Activated CD8-positive, alpha-beta T cell treated with anti-CD3 and anti-CD28 coated beads, Interleukin-2, amount 10 ng/mL, durations not matched to agents 7 days and 5 days (primary cell): ENCODE results near the gene A3GALT2. TPM values are rescaled to one million over a fixed set of nuclear protein-coding genes. Genes with fewer than 3 reads are reported as not detected.

ENCODE experiments used
- microRNA-seq: library from miRNA; unstranded; fragments of <30 nt; microRNA quantifications from one replicate; pipeline ENCODE4 v1.2.0, GENCODE V29; 2022
- total RNA-seq, 2 experiments: library from RNA; stranded (reverse); gene quantifications; one replicate each; pipeline ENCODE4 v1.2.3, GENCODE V29; 2021

A3GALT2 gene
- total RNA-seq, 2 experiments from 2014 or later = not detected

Small RNAs within 50 kb of the gene (microRNA-seq; reads per million reads assigned to microRNA genes)
- 12.6 reads per million, percentile 29 among the genes with 10 or more reads in this experiment for gene MIR3605

Other genes with a start within 250 kb of the A3GALT2 start
- 10 to 100 TPM; 11.0 to 12.0 TPM for gene AZIN2, start 239.9 kb downstream of the A3GALT2 start, total RNA-seq
- gene TRIM62, start 139.1 kb downstream of the A3GALT2 start, total RNA-seq = 10 to 100 TPM in 1 of 2 experiments, 1 to 10 TPM in 1; 9.7 to 10.0 TPM
- gene ZNF362, start 64.6 kb downstream of the A3GALT2 start, total RNA-seq = 10 to 100 TPM; 17.3 to 19.7 TPM
- gene PHC2, start 110.0 kb upstream of the A3GALT2 start, total RNA-seq = 10 to 100 TPM; 40.3 to 42.2 TPM
- 1 to 10 TPM; 1.8 to 2.1 TPM for gene ZSCAN20, start 151.5 kb upstream of the A3GALT2 start, total RNA-seq